Ovary (tissue), 9 donors: ENCODE data around the gene VWA3B. TPM values are rescaled to one million over a fixed set of nuclear protein-coding genes. Genes with fewer than 3 reads are reported as not detected.

Source experiments
- DNase-seq, 5 donors: peaks; one replicate each; pipeline ENCODE4 v3.0.0-alpha.2; 2019 to 2020
- H3K27ac ChIP-seq, 2 donors: fragments of 200-600 bp; one replicate each; pipeline versions ENCODE4 v1.5.1 to v1.8.0; 2019 to 2022
- H3K27me3 ChIP-seq: fragments of 200-600 bp; one replicate; pipeline ENCODE4 v1.8.0; 2022
- H3K36me3 ChIP-seq: fragments of 200-600 bp; sonication (generic); one replicate; pipeline ENCODE4 v1.5.1; 2019
- H3K4me1 ChIP-seq: one replicate; pipeline ENCODE4 v1.8.1; 2013; ENCODE audit warnings: mild to moderate bottlenecking, moderate library complexity; ENCODE audit not compliant: insufficient read depth
- H3K4me3 ChIP-seq: fragments of 200-600 bp; sonication (generic); one replicate; pipeline ENCODE4 v1.5.1; 2017
- H3K9me3 ChIP-seq, 2 donors: fragments of 200-600 bp in 1 of 2; sonication (generic) in 1 of 2; one replicate each; pipeline versions ENCODE4 v1.5.1 to v1.8.1; 2013 to 2019; ENCODE audit warnings: mild to moderate bottlenecking in 1 of 2, moderate library complexity in 1 of 2
- CTCF ChIP-seq, 3 donors: fragments of 450-650 bp in 2 of 3; fragments of 200-600 bp in 1 of 3; IDR thresholded peaks; one replicate each; pipeline versions ENCODE4 v1.5.1 to v1.8.0; 2016 to 2022; ENCODE audit warnings: antibody characterized with exemption in 3 of 3, mild to moderate bottlenecking in 1 of 3
- EP300 ChIP-seq: sonication (generic); formaldehyde crosslinking; IDR thresholded peaks from one replicate; pipeline ENCODE4 v1.6.1; 2017; ENCODE audit warnings: antibody characterized with exemption
- POLR2A ChIP-seq: fragments of 450-650 bp; IDR thresholded peaks from one replicate; pipeline ENCODE4 v1.6.1; 2017; ENCODE audit warnings: antibody characterized with exemption, mild to moderate bottlenecking, moderate library complexity
- WGBS, 3 donors: extraction: QIAGEN DNeasy Blood & Tissue Kit in 1 of 3; methylation state at CpG; one replicate each; pipeline versions ENCODE4 v1.1.5 to v1.1.7; 2013 to 2017; 5-methylcytosine and 5-hydroxymethylcytosine counted together
- intact Hi-C, 4 donors: fragments of 100-400 bp; cut with DNase I; formaldehyde crosslinking; loops; one replicate each; pipeline versions ENCODE4 v1.11.0 to v1.15.1; 2022 to 2023
- polyA plus RNA-seq, 2 donors: library from polyadenylated mRNA; stranded (reverse); fragments of 200-250 nt in 1 of 2; fragments of 350-450 nt in 1 of 2; fragmentation: Illumina TruSeq in 1 of 2; extraction: RNeasy Lipid Tissue Mini Kit (QIAGEN cat#74804) in 1 of 2; gene quantifications; one replicate each; pipeline ENCODE4 v1.2.3, GENCODE V29; 2013 to 2014
- total RNA-seq, 7 donors: library from RNA; depleted of rRNA in 2 of 7; stranded (reverse); fragments of >200 nt in 2 of 7; fragmentation: NEBNext Ultra II Directional in 3 of 7; extraction: Animal tissue kit (Norgen Biotek cat#: 25700) in 3 of 7; gene quantifications; one replicate each; pipeline versions ENCODE4 v1.1.0 to v1.2.4, GENCODE V29; 2016 to 2023
- donor health status: DM: no; HTN: no; CAD: no; lungs with moderate emphysema.
- donor health status: DM: no; HTN: no; CAD: no.
- donor health status: Bipolar disorder and iron deficiency.
- donor health status: DM: yes; HTN: yes; CAD: no.
- donor health status: DM: no; HTN: no; CAD: no.
- donor health status: DM: yes; HTN: yes; CAD: no.

The VWA3B gene
- total and polyA plus RNA-seq, 9 donors: 0.56 to 15.7 (median 1.1) TPM

- TF ChIP-seq EP300: no peak
- TF ChIP-seq CTCF (IDR thresholded peaks at IDR 0.05): no peak
- TF ChIP-seq POLR2A: no peak
- H3K36me3 ChIP-seq: no peaks in the 10 kb centered on the region
- DNase-seq: no peak
- H3K27ac ChIP-seq: no peak overlapping the region
- peaks cover 3% of the 10 kb centered on the region for H3K4me1 ChIP-seq
- no peaks in the 10 kb centered on the region for H3K9me3 ChIP-seq
- no peaks in the 10 kb centered on the region for H3K27me3 ChIP-seq
- WGBS, 3 donors: 42 to 77% (median 47%) methylated on average over 8 of the region's 8 CpGs
- intact Hi-C loops: loop anchor here in 1 of 4 donors (10.0 kb wide), 1 partner anchor 164 kb away; the partner anchor contains the start of gene TMEM131
- H3K4me3 ChIP-seq: no peak overlapping the region
Measured at GRCh38 chr2:98158305-98158704, 71.3 kb downstream of the VWA3B start.

- Histone ChIP-seq H3K4me3 (no peak overlapping the region), H3K36me3 (no peaks in the 10 kb centered on the region), H3K9me3 (no peaks in the 10 kb centered on the region), H3K4me1 (peaks cover 3% of the 10 kb centered on the region), H3K27ac (no peak overlapping the region), H3K27me3 (no peaks in the 10 kb centered on the region)
- no peak for DNase-seq
- TF ChIP-seq CTCF (IDR thresholded peaks at IDR 0.05) (no peak), EP300 (no peak), POLR2A (no peak)
- WGBS, 3 donors: 61 to 78% (median 72%) methylated on average over 4 of the region's 4 CpGs
- intact Hi-C loops: no loop called here
Measured at GRCh38 chr2:98160554-98160953, 73.6 kb downstream of the VWA3B start.

- DNase-seq: no peak
- no peaks in the 10 kb centered on the region for H3K36me3 ChIP-seq
- H3K27me3 ChIP-seq: no peaks in the 10 kb centered on the region
- WGBS, 3 donors: 83 to 87% (median 85%) methylated on average over 4 of the region's 4 CpGs
- intact Hi-C loops: no loop called here
- H3K27ac ChIP-seq: no peak overlapping the region
- TF ChIP-seq POLR2A: no peak
- TF ChIP-seq EP300: no peak
- TF ChIP-seq CTCF (IDR thresholded peaks at IDR 0.05): no peak
- H3K4me3 ChIP-seq: no peak overlapping the region
- H3K4me1 ChIP-seq: peaks cover 3% of the 10 kb centered on the region
- H3K9me3 ChIP-seq: no peaks in the 10 kb centered on the region
Measured at GRCh38 chr2:98161186-98161585, 74.2 kb downstream of the VWA3B start.

- H3K4me1 ChIP-seq: peaks cover 3% of the 10 kb centered on the region
- H3K4me3 ChIP-seq: no peak overlapping the region
- no peaks in the 10 kb centered on the region for H3K9me3 ChIP-seq
- intact Hi-C loops: no loop called here
- DNase-seq: no peak
- no peaks in the 10 kb centered on the region for H3K27me3 ChIP-seq
- no peak overlapping the region for H3K27ac ChIP-seq
- no peak for TF ChIP-seq CTCF (IDR thresholded peaks at IDR 0.05)
- TF ChIP-seq EP300: no peak
- no peak for TF ChIP-seq POLR2A
- WGBS, 3 donors: 87 to 100% (median 96%) methylated on average over 2 of the region's 2 CpGs
- H3K36me3 ChIP-seq: no peaks in the 10 kb centered on the region
Measured at GRCh38 chr2:98164256-98164655, 77.3 kb downstream of the VWA3B start.
